HG03097 (cell line): Measurements from ENCODE around the gene SGSH.

Experiments
- ATAC-seq: cut with Tn5 transposase; IDR thresholded peaks from one replicate; pipeline ENCODE4 v1.9.1; 2021; ENCODE audit not compliant: unreplicated experiment, low FRiP score

Gene SGSH

GRCh38 chr17:80189611-80190010, 30.5 kb downstream of the SGSH start:
- ATAC-seq, result no peak

- ATAC-seq, result no peak
These were observed 32.6 kb downstream of the SGSH start for GRCh38 chr17:80187515-80187941.

GRCh38 chr17:80187090-80187489, 33.0 kb downstream of the SGSH start:
- ATAC-seq, result no peak

DNA sequence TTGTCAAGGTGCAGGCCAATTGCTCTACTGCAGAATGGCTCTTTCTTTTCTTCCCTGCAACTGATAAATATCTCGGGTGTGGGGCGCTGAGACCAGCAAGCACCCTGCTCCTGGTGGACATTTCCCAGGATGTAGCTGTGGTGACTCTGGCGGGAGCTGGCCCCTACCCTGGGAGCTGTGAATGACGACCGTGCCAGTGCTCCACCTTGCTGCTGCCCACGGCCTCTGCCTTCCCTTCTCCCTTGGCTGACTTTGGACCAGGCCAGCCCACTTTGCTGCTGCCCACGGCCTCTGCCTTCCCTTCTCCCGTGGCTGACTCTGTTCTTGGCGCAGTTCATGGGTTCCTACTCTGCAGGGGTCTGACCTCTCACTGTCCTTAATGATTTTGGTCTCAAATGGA, 34.2 kb downstream of the SGSH start:
- ATAC-seq, result no peak

GRCh38 chr17:80184423-80184714, 35.8 kb downstream of the SGSH start:
- ATAC-seq, result no peak

DNA sequence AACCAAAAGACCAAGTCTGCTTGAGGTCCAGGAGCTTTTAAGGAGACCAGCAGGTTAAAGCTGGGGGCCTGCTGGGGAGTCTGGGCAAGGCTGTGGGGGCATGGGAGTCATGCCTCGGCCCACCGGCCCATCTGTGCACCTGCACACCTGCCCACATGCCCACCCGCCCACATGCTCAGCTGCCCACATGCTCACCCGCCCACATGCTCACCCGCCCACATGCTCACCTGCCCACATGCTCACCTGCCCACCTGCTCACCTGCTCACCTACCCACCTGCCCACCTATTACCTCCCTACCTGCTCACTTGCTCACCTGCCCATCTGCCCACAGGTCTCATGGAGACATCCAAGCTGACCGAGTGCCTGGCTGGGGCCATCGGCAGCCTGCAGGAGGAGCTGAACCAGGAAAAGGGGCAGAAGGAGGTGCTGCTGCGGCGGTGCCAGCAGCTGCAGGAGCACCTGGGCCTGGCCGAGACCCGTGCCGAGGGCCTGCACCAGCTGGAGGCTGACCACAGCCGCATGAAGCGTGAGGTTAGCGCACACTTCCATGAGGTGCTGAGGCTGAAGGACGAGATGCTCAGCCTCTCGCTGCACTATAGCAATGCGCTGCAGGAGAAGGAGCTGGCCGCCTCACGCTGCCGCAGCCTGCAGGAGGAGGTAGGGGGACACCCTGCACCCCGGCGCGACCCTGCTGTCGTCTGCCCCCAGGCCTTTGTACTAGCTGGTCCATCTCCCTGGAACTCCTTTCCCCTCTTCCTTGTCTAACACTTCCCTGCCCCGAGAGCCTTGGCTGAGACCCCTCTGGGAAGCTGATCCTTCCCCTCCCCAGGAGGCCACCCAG, 36.3 kb downstream of the SGSH start:
- ATAC-seq, result no peak

GRCh38 chr17:80182845-80183223, 37.3 kb downstream of the SGSH start:
- no peak for ATAC-seq

DNA sequence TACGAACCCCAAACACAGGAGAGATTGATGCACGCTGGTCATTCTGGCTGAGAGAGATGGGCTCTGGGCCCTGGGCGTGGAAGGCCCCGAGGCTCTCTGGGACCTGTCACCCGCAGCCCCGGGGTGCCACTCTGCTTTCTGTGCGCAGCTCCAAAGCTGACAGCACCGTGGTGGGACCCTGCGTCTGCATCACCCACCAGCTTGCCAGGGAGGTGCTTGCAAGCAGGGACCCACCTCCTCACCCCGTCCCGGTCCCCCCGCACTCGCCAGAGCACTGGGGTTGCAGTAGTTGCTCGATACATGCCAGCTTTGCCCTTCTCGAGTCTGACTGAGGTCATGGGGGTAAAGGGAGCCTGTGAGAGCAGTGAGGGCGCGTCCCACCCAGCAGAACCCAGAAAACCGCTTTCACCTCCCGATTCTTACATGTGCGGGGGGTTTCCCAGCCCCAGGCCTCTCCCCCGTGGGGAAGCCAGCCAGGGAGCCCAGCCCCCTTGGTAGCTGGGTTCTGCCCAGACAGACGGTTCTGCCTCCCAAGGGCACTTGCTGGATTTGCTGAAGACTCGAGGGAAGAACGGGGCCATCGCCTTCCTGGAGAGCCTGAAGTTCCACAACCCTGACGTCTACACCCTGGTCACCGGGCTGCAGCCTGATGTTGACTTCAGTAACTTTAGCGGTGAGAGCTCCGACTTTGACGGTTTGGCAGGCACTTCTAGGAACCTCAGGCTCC, 37.9 kb downstream of the SGSH start:
- ATAC-seq, result no peak

DNA sequence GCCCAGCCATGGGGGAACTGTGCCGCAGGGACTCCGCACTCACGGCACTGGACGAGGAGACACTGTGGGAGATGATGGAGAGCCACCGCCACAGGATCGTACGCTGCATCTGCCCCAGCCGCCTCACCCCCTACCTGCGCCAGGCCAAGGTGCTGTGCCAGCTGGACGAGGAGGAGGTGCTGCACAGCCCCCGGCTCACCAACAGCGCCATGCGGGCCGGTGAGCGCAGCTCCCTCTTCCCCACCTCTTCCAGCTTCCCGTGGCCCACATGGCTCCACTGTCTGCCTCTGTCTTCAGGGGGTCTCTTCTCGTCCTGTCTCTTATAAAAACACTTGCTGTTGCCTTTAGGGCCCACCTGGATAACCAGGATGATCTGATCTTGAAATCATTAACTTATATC, 38.7 kb downstream of the SGSH start:
- no peak for ATAC-seq

DNA sequence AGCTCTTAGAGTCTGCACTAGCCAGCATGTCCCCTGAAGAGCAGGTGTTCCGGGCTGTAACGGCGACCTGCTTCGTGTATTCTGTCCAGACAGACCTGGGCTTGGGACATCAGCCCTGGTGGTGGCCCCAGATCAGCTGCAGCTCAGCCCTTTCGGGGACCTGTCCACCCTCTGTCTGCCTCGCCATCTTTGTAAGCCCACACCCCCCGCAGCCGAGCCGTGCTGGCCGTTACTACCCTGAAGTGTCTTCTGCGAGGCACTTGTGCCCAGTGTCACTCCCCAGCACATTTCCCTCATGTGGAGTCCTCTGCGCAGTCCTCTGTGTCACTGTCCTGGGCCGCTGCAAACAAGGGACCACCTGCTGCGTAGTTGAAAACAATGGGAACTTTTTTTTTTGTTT, 39.9 kb downstream of the SGSH start:
- ATAC-seq, result no peak

- ATAC-seq, result no peak
These were observed 42.0 kb downstream of the SGSH start for GRCh38 chr17:80177986-80178595.

GRCh38 chr17:80176757-80177156, 43.4 kb downstream of the SGSH start:
- no peak for ATAC-seq

DNA sequence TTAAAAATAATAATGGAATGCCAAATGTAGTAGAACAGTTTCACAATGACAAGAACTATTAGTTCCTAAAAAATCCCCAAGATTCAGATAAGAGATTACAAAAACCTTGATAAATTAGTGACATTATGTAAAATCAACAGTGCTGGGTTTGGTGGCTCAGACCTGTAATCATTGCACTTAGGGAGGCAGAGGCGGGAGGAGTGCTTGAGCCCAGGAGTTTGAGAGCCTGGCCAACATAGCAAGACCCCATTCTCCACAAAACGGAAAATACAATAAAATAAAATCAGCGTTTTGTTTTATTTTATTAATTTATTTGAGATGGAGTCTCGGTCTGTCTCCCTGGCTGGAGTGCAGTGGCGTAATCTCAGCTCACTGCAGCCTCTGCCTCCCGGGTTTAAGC, 46.2 kb downstream of the SGSH start:
- no peak for ATAC-seq

DNA sequence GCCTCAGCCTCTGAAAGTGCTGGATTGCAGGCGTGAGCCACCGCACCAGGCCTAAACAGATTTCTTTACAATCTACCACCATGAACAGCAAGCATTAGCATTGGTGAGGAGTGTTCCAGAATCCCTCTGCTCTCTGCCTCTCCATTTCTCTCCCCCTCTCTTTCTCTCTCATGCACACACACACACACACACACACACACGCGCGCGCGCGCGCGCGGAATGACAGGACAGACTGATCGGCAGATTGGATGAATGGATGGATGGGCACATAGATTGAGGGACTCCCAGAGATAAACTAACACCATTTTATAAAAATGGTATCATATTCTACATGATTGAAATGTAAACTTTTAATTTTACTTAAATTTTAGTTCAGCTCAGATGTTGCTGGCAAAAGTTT, 47.0 kb downstream of the SGSH start:
- no peak for ATAC-seq

- no peak for ATAC-seq
These were observed 48.5 kb downstream of the SGSH start for GRCh38 chr17:80171681-80172080.

GRCh38 chr17:80169784-80170500, 50.2 kb downstream of the SGSH start, which contains the start of gene CARD14:
Gene CARD14, plus strand, starts transcription at chr17:80170030. Its CDS starts 11,409 bp downstream, at chr17:80181439.
- no peak for ATAC-seq

DNA sequence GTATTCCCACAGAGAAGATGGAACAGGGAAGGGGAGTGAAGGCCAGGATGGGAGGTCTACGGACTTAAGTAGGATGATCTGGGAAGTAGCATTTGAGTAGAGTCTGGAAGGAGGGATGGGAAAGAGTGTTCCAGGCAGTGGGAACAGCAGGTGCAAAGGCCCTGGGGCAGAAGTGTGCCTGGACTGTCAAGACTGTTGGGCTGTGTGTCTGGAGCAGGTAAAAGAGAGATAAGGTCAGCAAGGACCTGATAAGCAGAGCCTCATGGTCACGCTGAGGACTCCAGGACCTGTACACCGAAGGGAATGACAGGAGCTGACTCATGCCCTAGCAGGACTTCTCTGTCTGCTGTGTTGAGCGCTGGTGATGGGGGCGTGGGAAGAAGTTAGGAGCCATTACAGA, 51.0 kb downstream of the SGSH start:
- no peak for ATAC-seq

DNA sequence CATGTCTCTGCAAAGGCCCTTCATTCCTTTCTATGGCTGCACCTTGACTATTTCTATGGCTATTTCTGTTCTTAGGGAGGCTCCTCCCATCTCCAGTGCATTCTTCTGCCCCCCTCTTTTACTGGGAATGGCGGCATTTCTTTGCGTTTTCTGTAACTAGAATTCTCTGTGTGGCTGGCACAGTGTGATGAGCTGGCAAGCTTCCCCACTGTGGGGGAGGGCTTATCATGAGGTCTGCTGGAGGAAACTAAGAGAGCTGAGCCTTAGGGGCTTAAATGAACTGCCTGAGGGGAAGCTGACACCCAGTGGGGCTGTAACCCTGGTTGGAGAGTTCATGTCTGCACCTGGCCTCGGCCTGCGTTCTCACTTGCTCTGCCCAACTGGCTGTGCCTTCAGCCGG, 51.8 kb downstream of the SGSH start:
- ATAC-seq, result no peak

DNA sequence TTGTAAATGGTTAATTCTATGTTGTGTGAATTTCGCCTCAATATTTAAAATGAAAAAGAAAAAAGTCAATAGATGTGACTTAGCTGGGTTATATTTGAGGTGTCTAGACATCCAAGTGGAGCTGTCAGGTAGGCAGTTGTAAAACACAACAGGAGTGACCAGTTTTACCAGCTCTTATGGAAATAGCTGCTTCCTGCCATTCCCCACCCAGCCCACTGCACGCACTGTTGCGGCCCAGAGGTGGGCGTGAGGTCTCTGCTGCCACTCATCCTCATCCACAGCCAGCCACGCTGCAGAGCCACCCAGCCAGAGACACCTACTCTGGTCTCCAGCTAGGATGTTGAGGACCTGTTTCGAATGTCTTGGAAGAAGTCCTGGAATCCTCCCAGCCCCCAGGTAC, 53.7 kb downstream of the SGSH start:
- ATAC-seq, result no peak

- no peak for ATAC-seq
These were observed 55.9 kb downstream of the SGSH start for GRCh38 chr17:80164185-80164584.

GRCh38 chr17:80163336-80163735, 56.8 kb downstream of the SGSH start:
- ATAC-seq, result no peak
